GM21619 (cell line): Measurements from ENCODE around the gene ST7.

ENCODE experiments used
- ATAC-seq: cut with Tn5 transposase; IDR thresholded peaks from one replicate; pipeline ENCODE4 v1.9.1; 2021; ENCODE audit not compliant: unreplicated experiment

The ST7 gene

GRCh38 chr7:116977172-116977571 lies 23.9 kb downstream of the ST7 start:
- no peak for ATAC-seq

GRCh38 chr7:116978006-116978405 lies 24.7 kb downstream of the ST7 start:
- no peak for ATAC-seq

- no peak for ATAC-seq
These were observed 26.1 kb downstream of the ST7 start for GRCh38 chr7:116979430-116979829.

GRCh38 chr7:116980354-116980753 lies 27.1 kb downstream of the ST7 start:
- no peak for ATAC-seq

DNA sequence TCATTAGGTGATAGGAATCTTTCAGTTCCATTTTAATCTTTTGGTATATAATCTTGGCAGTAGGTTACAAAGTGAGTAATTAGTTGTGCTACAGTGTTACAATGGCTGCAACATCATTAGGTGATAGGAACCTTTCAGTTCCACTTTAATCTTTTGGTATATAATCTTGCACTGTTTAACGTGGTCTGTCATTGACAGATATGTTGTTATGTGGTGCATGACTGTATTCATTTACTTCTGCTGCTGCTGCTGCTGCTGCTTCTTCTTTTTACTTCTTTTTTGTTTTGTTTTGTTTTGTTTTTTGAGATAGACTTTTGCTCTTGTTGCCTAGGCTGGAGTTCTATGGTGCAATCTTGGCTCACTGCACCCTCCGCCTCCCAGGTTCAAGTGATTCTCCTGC lies 28.6 kb downstream of the ST7 start:
- ATAC-seq = no peak

GRCh38 chr7:116984511-116984910 lies 31.2 kb downstream of the ST7 start:
- ATAC-seq = peak; percentile 16

GRCh38 chr7:116984917-116985316 lies 31.6 kb downstream of the ST7 start:
- ATAC-seq = peak; percentile 45

DNA sequence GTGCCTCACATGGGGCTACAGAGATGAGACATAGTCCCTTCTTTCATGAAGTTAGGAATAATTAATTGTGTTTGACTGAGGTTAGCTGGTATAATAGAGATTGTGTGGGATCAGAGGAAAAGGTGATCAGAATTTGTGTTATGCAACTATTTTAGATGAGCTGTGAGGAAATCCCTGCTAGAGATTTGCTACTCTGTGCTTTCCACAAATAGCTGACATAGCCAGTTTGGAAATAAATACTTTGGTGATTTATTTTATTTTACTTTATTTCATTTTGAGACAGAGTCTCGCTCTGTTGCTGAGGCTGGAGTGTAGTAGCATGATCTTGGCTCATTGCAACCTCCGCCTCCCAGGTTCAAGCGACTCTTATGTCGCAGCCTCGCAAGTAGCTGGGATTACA lies 32.3 kb downstream of the ST7 start:
- ATAC-seq = no peak

GRCh38 chr7:116986611-116987565 lies 33.6 kb downstream of the ST7 start:
- no peak for ATAC-seq

DNA sequence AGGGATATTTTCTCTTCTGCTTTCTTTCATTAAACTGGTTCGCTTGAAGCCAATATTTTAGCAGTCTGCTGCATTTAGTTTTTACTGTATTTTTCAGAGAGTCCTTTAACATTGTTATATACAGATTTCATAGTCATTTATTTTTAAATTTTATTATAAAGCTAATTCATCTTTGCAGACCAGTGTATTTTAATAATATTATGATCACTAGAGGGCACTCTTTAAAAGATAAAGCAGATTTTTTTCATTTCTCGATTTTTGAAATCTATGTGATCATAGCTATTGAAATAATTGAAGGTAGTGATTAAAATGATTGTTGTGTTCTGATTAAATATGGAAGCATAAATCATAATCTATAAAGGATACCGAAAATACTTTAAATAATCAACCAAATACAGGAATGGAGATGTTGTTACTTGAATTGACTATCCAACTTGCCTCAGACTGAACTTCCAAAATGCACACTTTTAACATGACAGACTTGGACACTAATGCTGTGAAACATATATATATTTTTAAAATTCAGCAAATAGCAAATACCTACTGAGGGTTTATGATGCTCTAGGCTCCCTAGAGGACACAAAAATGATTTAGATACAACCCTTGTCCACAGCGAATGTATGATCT lies 35.2 kb downstream of the ST7 start:
- no peak for ATAC-seq

DNA sequence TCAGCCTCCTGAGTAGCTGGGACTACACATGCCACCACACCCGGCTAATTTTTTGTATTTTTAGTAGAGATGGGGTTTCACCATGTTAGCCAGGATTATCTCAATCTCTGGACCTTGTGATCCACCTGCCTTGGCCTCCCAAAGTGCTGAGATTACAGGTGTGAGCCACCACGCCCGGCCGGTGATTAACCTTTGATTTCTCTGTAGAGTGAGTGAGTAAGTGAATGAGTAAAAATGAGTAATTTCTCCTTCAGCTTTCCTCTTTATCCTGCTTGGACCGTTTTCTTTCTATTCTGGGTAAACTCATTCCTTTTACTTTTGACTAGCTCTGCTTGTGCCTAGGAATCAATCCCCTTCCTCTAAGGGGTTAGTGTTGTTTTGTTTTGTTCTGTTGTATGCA lies 36.8 kb downstream of the ST7 start:
- no peak for ATAC-seq

GRCh38 chr7:116991233-116991632 lies 37.9 kb downstream of the ST7 start:
- ATAC-seq = no peak

- ATAC-seq = no peak
These were observed 41.3 kb downstream of the ST7 start for GRCh38 chr7:116994611-116995010.

- ATAC-seq = no peak
These were observed 44.7 kb downstream of the ST7 start for GRCh38 chr7:116997972-116998371.

- ATAC-seq = no peak
These were observed 45.4 kb downstream of the ST7 start for GRCh38 chr7:116998567-116999175.

- no peak for ATAC-seq
These were observed 46.0 kb downstream of the ST7 start for GRCh38 chr7:116999311-116999710.

- ATAC-seq = no peak
These were observed 48.0 kb downstream of the ST7 start for GRCh38 chr7:117001283-117001682.

- ATAC-seq = no peak
These were observed 51.6 kb downstream of the ST7 start for GRCh38 chr7:117004899-117005298.

DNA sequence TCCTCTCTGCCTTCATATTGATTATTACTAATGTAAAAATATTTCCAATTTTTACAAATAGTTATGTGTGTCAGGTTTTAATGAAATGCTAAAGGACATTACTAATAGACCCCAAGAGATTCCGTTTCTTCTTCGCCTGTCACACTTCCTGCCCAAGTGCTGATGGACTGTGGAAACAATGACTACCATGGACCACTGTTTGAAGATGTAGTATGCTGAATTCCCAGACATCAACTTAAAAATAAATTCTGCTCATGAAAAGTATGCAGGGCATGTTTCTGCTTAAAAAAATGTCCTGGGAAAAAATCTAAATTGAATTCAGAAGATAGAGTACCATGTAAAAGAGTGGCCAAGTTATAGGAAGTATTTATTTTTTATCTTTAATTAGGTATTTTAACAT lies 52.1 kb downstream of the ST7 start:
- ATAC-seq = no peak

DNA sequence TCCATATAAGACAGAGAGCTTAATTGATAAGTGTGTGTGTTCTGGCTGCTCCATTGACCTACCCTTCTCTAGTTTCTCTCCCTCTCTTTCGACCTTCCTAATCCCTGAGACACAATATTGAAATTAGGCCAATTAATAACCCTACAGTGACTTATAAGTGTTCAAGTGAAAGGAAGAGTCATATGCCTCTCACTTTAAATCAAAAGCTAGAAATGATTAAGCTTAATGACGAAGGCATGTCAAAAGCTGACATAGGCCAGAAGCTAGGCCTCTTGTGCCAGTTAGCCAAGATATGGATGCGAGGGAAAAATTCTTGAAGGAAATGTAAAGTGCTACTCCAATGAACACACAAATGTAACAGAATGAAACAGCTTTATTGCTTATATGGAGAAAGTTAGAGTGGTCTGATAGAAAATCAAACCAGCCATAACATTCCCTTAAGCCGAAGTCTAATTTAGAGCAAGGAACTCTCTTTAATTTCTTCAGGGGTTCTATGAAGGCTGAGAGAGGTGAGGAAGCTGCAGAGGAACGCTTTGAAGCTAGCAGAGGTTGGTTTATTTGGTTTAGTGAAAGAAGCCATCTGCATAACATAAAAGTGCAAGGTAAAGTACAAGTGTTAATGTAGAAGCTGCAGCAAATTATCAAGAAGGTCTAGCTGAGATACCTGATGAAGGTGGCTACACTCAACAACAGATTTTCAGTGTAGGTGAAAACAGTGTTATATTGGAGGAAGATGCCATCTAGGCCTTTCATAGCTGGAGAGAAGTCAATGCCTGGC lies 53.8 kb downstream of the ST7 start:
- ATAC-seq = no peak
